Prostate gland (tissue), 2 donors: Measurements from ENCODE around the gene MPHOSPH9. TPM values are rescaled to one million over a fixed set of nuclear protein-coding genes. Genes with fewer than 3 reads are reported as not detected.
A peak's percentile ranks its signal among the peaks of the same experiment; 100 is the strongest.

ENCODE experiments used
- DNase-seq: peaks from one replicate; pipeline ENCODE4 v3.0.0-alpha.2; 2019; ENCODE audit warnings: low spot score
- H3K27ac ChIP-seq, 2 donors: fragments of 200-600 bp; sonication (generic); 2 replicates each; pipeline ENCODE4 v1.5.1; 2017 to 2019
- H3K27me3 ChIP-seq: fragments of 200-600 bp; sonication (generic); replicated peaks from 2 replicates; pipeline ENCODE4 v1.5.1; 2019; ENCODE audit not compliant: insufficient read depth
- H3K36me3 ChIP-seq, 2 donors: fragments of 200-600 bp; sonication (generic); 1 replicate in 1 of 2; 2 replicates in 1 of 2; pipeline versions ENCODE4 v1.5.1 to v1.8.1; 2017 to 2019
- H3K4me1 ChIP-seq: fragments of 200-600 bp; sonication (generic); replicated peaks from 2 replicates; pipeline ENCODE4 v1.5.1; 2019
- H3K4me3 ChIP-seq, 2 donors: fragments of 200-600 bp; sonication (generic); 2 replicates each; pipeline ENCODE4 v1.5.1; 2017 to 2019
- H3K9me3 ChIP-seq: fragments of 200-600 bp; sonication (generic); 2 replicates; pipeline ENCODE4 v1.5.1; 2017
- CTCF ChIP-seq, 4 experiments: fragments of 200-600 bp in 2 of 4; fragments of 450-650 bp in 2 of 4; sonication (generic) in 2 of 4; IDR thresholded peaks; 1 replicate in 3 of 4; 2 replicates in 1 of 4; pipeline ENCODE4 v1.5.1; 2016 to 2019; ENCODE audit warnings: antibody characterized with exemption in 4 of 4, mild to moderate bottlenecking in 2 of 4, moderate library complexity in 2 of 4
- POLR2A ChIP-seq: fragments of 450-650 bp; IDR thresholded peaks from one replicate; pipeline ENCODE4 v1.6.1; 2016; ENCODE audit warnings: antibody characterized with exemption, mild to moderate bottlenecking
- POLR2AphosphoS5 ChIP-seq: sonication (generic); formaldehyde crosslinking; IDR thresholded peaks from one replicate; pipeline ENCODE4 v1.6.1; 2017; ENCODE audit warnings: antibody characterized with exemption
- WGBS: methylation state at CpG from one replicate; pipeline ENCODE4 v1.1.5; 2018; 5-methylcytosine and 5-hydroxymethylcytosine counted together
- intact Hi-C: fragments of 100-400 bp; cut with DNase I; formaldehyde crosslinking; loops from one replicate; pipeline ENCODE4 v1.14.2; 2022
- total RNA-seq, 2 donors: library from RNA; depleted of rRNA; stranded (reverse); fragments of >200 nt; gene quantifications; one replicate each; pipeline ENCODE4 v1.1.0, GENCODE V29; 2016

Gene MPHOSPH9
- total RNA-seq, 2 donors from 2014 or later, result 24.3 to 25.0 TPM

DNA sequence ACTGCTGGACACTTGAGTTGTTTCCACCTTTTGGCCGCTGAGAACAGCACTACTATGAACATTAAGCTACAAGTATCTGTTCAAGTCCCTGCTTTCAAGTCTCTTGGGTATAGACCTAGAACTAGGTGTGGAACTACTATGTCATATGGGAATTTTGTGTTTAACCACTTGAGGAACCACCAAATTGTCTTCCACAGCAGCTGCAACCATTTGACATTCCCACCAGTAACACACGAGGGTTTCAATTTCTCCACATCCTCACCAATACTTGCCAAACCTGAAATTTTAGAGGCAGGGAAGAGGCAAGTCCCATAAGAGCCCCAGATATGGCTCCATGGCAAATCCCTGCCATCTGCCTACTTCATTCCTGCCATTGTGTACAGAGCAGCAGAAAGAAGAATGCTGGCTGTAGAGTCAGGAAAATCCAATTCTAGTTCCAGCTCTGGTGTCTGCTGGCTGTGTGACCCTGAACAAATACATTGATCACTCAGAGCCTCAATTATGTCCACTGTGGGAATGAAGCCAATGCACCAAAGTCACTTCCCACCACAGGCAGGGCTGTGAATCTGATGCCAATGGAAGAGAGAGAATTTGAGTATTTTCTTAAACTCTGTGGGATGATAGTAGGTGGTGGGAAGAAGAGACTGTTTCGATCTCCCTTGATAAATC, 99.9 kb downstream of the MPHOSPH9 start:
- Histone ChIP-seq H3K4me1 (peaks cover 3% of the 10 kb centered on the region), H3K4me3 (no peak overlapping the region), H3K27me3 (no peaks in the 10 kb centered on the region), H3K36me3 (no peaks in the 10 kb centered on the region), H3K27ac (no peak overlapping the region), H3K9me3 (no peaks in the 10 kb centered on the region)
- 81% methylated on average over 3 of the region's 3 CpGs for WGBS
- no peak for DNase-seq
- TF ChIP-seq POLR2AphosphoS5, result no peak
- TF ChIP-seq CTCF (IDR thresholded peaks at IDR 0.05), result no peak
- TF ChIP-seq POLR2A, result no peak
- intact Hi-C loops, result no loop called here

- Histone ChIP-seq H3K27me3 (no peaks in the 10 kb centered on the region), H3K27ac (peak overlapping the region in 1 of 2 donors; percentile 12), H3K4me3 (no peak overlapping the region), H3K9me3 (no peaks in the 10 kb centered on the region), H3K4me1 (peaks cover 3% of the 10 kb centered on the region), H3K36me3 (no peaks in the 10 kb centered on the region)
- WGBS, result 40% methylated on average over 12 of the region's 12 CpGs
- DNase-seq, result peak; percentile 79
- intact Hi-C loops, result no loop called here
- TF ChIP-seq POLR2AphosphoS5 (peak; percentile 86), CTCF (IDR thresholded peaks at IDR 0.05) (no peak)
Observed at GRCh38 chr12:123131879-123132402, 101.0 kb downstream of the MPHOSPH9 start.

- WGBS, result 72% methylated on average over 4 of the region's 4 CpGs
- TF ChIP-seq CTCF (IDR thresholded peaks at IDR 0.05) (no peak), POLR2AphosphoS5 (no peak), POLR2A (no peak)
- H3K4me1 ChIP-seq, result peaks cover 3% of the 10 kb centered on the region
Observed at GRCh38 chr12:123131291-123131832, 101.6 kb downstream of the MPHOSPH9 start.

GRCh38 chr12:123129621-123130020, 103.3 kb downstream of the MPHOSPH9 start:
- Histone ChIP-seq H3K4me1 (peaks cover 3% of the 10 kb centered on the region), H3K36me3 (no peaks in the 10 kb centered on the region), H3K27me3 (no peaks in the 10 kb centered on the region), H3K27ac (no peak overlapping the region), H3K9me3 (no peaks in the 10 kb centered on the region), H3K4me3 (no peak overlapping the region)
- no peak for TF ChIP-seq CTCF (IDR thresholded peaks at IDR 0.05)
- TF ChIP-seq POLR2AphosphoS5, result no peak
- no peak for TF ChIP-seq POLR2A
- 77% methylated on average over 4 of the region's 4 CpGs for WGBS
- intact Hi-C loops, result no loop called here
- no peak for DNase-seq

More at GRCh38 chr12:123131291-123131832, 101.6 kb downstream of the MPHOSPH9 start:
- Histone ChIP-seq H3K9me3 (no peaks in the 10 kb centered on the region), H3K27me3 (no peaks in the 10 kb centered on the region), H3K4me3 (no peak overlapping the region), H3K27ac (peak overlapping the region in 1 of 2 donors; percentile 12), H3K36me3 (no peaks in the 10 kb centered on the region)
- no peak for DNase-seq
- intact Hi-C loops, result no loop called here

DNA sequence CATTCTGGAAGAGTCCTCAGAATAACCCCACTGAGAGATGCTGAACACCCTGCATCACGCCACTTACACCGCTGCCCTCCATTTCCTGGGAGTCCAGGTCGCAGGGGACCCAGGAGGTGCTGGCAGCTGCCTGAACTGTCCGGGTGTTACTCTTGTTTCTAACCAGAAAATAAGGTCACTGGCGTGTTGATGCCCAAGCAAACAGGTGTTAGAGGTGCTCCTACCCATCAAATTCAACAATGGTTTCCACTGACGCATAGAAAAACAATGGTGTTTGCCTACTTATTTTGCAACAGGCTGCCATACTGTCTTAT, 105.8 kb downstream of the MPHOSPH9 start:
- Histone ChIP-seq H3K27ac (no peak overlapping the region), H3K36me3 (no peaks in the 10 kb centered on the region), H3K4me3 (no peak overlapping the region), H3K27me3 (no peaks in the 10 kb centered on the region), H3K4me1 (peaks cover 3% of the 10 kb centered on the region), H3K9me3 (no peaks in the 10 kb centered on the region)
- DNase-seq, result no peak
- WGBS, result 95% methylated on average over 6 of the region's 6 CpGs
- intact Hi-C loops, result no loop called here
- TF ChIP-seq POLR2A (no peak), POLR2AphosphoS5 (no peak), CTCF (IDR thresholded peaks at IDR 0.05) (no peak)
